ENCODE data around the gene FAAP100. TPM values are rescaled to one million over a fixed set of nuclear protein-coding genes. Genes with fewer than 3 reads are reported as not detected.

The FAAP100 gene
- polyA plus RNA-seq, 1 donor from 2014 or later: 56.3 TPM

DNA sequence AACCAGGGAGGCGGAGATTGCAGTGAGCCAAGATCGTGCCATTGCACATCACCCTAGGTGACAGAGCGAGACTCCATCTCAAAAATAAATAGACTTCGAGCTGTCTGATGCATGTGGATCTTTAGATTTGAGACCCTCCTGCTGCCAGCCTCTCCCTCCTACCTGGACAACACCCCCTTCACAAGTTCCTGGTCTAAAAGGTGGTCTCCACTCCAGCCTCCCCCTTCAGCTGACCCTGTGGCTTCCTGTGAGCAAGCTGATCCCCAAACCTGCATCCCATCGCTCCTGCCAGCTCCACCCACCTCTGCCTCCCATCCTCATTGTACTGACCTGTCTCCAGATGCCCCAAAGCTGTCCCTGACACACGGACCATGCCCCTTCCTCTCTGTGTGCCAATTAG lies 27.1 kb upstream of the FAAP100 start:
- Histone ChIP-seq H3K79me2 (replicated peaks; ENCODE audit: insufficient read depth, low read length) (no peaks in the 10 kb centered on the region), H3K4me3 (ENCODE audit: low read length) (no peak overlapping the region), H3F3A (ENCODE audit: insufficient read depth, low read length, poor library complexity, severe bottlenecking) (no peaks in the 10 kb centered on the region), H4K20me1 (ENCODE audit: insufficient read depth) (no peaks in the 10 kb centered on the region), H3K9ac (ENCODE audit: low read length) (no peak overlapping the region), H3K27me3 (ENCODE audit: insufficient read depth, low read depth, low read length) (no peaks in the 10 kb centered on the region), H3K4me2 (ENCODE audit: low read length) (no peak overlapping the region), H2AFZ (ENCODE audit: low read depth, low read length) (no peak overlapping the region), H3K27ac (ENCODE audit: low read length) (no peak overlapping the region), H3K9me2 (ENCODE audit: insufficient read depth, low read length) (no peaks in the 10 kb centered on the region), H3K9me3 (ENCODE audit: low read length) (no peaks in the 10 kb centered on the region), H3K36me3 (ENCODE audit: insufficient read depth, low read length) (peaks cover 2% of the 10 kb centered on the region)
- TF ChIP-seq, protein P1, sequence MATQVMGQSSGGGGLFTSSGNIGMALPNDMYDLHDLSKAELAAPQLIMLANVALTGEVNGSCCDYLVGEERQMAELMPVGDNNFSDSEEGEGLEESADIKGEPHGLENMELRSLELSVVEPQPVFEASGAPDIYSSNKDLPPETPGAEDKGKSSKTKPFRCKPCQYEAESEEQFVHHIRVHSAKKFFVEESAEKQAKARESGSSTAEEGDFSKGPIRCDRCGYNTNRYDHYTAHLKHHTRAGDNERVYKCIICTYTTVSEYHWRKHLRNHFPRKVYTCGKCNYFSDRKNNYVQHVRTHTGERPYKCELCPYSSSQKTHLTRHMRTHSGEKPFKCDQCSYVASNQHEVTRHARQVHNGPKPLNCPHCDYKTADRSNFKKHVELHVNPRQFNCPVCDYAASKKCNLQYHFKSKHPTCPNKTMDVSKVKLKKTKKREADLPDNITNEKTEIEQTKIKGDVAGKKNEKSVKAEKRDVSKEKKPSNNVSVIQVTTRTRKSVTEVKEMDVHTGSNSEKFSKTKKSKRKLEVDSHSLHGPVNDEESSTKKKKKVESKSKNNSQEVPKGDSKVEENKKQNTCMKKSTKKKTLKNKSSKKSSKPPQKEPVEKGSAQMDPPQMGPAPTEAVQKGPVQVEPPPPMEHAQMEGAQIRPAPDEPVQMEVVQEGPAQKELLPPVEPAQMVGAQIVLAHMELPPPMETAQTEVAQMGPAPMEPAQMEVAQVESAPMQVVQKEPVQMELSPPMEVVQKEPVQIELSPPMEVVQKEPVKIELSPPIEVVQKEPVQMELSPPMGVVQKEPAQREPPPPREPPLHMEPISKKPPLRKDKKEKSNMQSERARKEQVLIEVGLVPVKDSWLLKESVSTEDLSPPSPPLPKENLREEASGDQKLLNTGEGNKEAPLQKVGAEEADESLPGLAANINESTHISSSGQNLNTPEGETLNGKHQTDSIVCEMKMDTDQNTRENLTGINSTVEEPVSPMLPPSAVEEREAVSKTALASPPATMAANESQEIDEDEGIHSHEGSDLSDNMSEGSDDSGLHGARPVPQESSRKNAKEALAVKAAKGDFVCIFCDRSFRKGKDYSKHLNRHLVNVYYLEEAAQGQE (IDR thresholded peaks at IDR 0.05; ENCODE audit: borderline replicate concordance): no peak
- TF ChIP-seq EP300 (conservative IDR thresholded peaks at IDR 0.05; ENCODE audit: poor library complexity, severe bottlenecking) (no peak), SMC3 (conservative IDR thresholded peaks at IDR 0.05; ENCODE audit: poor library complexity) (no peak), MXI1 (conservative IDR thresholded peaks at IDR 0.05; ENCODE audit: poor library complexity, severe bottlenecking) (no peak), TAF1 (IDR thresholded peaks at IDR 0.05; ENCODE audit: low read depth) (no peak), POLR2AphosphoS5 (IDR thresholded peaks at IDR 0.05) (no peak), EZH2 (IDR thresholded peaks at IDR 0.05; ENCODE audit: borderline replicate concordance, insufficient read depth, low read length, poor library complexity, severe bottlenecking) (no peak), RAD21 (conservative IDR thresholded peaks at IDR 0.05) (no peak)
- TF ChIP-seq, protein P2, sequence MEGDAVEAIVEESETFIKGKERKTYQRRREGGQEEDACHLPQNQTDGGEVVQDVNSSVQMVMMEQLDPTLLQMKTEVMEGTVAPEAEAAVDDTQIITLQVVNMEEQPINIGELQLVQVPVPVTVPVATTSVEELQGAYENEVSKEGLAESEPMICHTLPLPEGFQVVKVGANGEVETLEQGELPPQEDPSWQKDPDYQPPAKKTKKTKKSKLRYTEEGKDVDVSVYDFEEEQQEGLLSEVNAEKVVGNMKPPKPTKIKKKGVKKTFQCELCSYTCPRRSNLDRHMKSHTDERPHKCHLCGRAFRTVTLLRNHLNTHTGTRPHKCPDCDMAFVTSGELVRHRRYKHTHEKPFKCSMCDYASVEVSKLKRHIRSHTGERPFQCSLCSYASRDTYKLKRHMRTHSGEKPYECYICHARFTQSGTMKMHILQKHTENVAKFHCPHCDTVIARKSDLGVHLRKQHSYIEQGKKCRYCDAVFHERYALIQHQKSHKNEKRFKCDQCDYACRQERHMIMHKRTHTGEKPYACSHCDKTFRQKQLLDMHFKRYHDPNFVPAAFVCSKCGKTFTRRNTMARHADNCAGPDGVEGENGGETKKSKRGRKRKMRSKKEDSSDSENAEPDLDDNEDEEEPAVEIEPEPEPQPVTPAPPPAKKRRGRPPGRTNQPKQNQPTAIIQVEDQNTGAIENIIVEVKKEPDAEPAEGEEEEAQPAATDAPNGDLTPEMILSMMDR (IDR thresholded peaks at IDR 0.05; ENCODE audit: poor library complexity, severe bottlenecking): no peak

DNA sequence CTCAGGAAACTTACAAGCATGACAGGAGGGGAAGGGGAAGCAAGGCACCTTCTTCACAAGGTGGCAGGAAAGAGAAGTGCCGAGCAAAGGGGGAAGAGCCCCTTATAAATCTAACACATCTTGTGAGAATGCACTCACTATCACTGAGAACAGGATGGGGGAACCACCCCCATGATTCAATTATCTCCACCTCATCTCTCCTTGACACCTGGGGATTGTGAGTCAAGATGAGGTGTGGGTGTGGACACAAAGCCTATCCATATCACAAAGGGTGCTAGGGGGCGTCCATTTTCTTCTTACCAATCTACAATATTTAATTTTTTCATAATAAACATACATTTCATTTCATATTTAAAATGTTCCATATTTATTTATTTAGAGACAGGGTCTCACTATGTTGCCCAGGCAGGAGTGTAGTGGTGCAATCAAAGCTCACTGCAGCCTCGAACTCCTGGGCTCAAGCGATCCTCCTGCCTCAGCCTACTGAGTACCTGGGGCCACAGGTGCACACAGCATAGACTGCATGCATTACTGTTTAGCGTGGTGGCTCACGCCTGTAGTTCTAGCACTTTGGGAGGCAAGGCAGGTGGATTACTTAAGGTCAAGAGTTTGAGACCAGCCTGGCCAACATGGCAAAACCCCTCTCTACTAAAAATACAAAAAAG lies 26.5 kb upstream of the FAAP100 start:
- Histone ChIP-seq H3K79me2 (replicated peaks; ENCODE audit: insufficient read depth, low read length) (no peaks in the 10 kb centered on the region), H3K4me2 (ENCODE audit: low read length) (no peak overlapping the region), H3F3A (ENCODE audit: insufficient read depth, low read length, poor library complexity, severe bottlenecking) (no peaks in the 10 kb centered on the region), H3K9me2 (ENCODE audit: insufficient read depth, low read length) (no peaks in the 10 kb centered on the region), H2AFZ (ENCODE audit: low read depth, low read length) (no peak overlapping the region), H3K27ac (ENCODE audit: low read length) (no peak overlapping the region), H4K20me1 (ENCODE audit: insufficient read depth) (no peaks in the 10 kb centered on the region), H3K9ac (ENCODE audit: low read length) (no peak overlapping the region), H3K36me3 (ENCODE audit: insufficient read depth, low read length) (no peaks in the 10 kb centered on the region), H3K4me3 (ENCODE audit: low read length) (no peak overlapping the region), H3K9me3 (ENCODE audit: low read length) (no peaks in the 10 kb centered on the region), H3K27me3 (ENCODE audit: insufficient read depth, low read depth, low read length) (no peaks in the 10 kb centered on the region)
- TF ChIP-seq MXI1 (conservative IDR thresholded peaks at IDR 0.05; ENCODE audit: poor library complexity, severe bottlenecking): no peak
- TF ChIP-seq EZH2 (IDR thresholded peaks at IDR 0.05; ENCODE audit: borderline replicate concordance, insufficient read depth, low read length, poor library complexity, severe bottlenecking): no peak
- TF ChIP-seq, protein P1 (IDR thresholded peaks at IDR 0.05; ENCODE audit: borderline replicate concordance): no peak
- TF ChIP-seq TAF1 (IDR thresholded peaks at IDR 0.05; ENCODE audit: low read depth): no peak
- no peak for TF ChIP-seq SMC3 (conservative IDR thresholded peaks at IDR 0.05; ENCODE audit: poor library complexity)
- TF ChIP-seq EP300 (conservative IDR thresholded peaks at IDR 0.05; ENCODE audit: poor library complexity, severe bottlenecking): no peak
- TF ChIP-seq POLR2AphosphoS5 (IDR thresholded peaks at IDR 0.05): no peak
